Left ventricle myocardium inferior (tissue), 1 donor: ENCODE data around the gene MAPKBP1. TPM values are rescaled to one million over a fixed set of nuclear protein-coding genes. Genes with fewer than 3 reads are reported as not detected.

Experiments used
- DNase-seq: peaks from one replicate; pipeline ENCODE4 v3.0.0-alpha.2; 2020
- H3K27ac ChIP-seq: fragments of 200-600 bp; replicated peaks from 2 replicates; pipeline ENCODE4 v1.8.0; 2021
- H3K27me3 ChIP-seq: fragments of 200-600 bp; 2 replicates; pipeline ENCODE4 v1.8.0; 2021; ENCODE audit warnings: low read depth
- H3K36me3 ChIP-seq: fragments of 200-600 bp; 2 replicates; pipeline ENCODE4 v1.8.0; 2021
- H3K4me1 ChIP-seq: fragments of 200-600 bp; 2 replicates; pipeline ENCODE4 v1.8.0; 2021
- H3K4me3 ChIP-seq: fragments of 200-600 bp; 2 replicates; pipeline ENCODE4 v1.8.0; 2021; ENCODE audit warnings: mild to moderate bottlenecking, moderate library complexity
- H3K9me3 ChIP-seq: fragments of 200-600 bp; replicated peaks from 2 replicates; pipeline ENCODE4 v1.8.0; 2021
- intact Hi-C: fragments of 100-400 bp; cut with micrococcal nuclease; formaldehyde crosslinking; loops from one replicate; pipeline ENCODE4 v1.11.0; 2022
- microRNA-seq: library from miRNA; unstranded; fragments of <30 nt; microRNA quantifications from one replicate; pipeline ENCODE4 v1.2.0, GENCODE V29; 2020
- total RNA-seq: library from RNA; stranded (reverse); fragmentation: NEBNext Ultra II Directional; extraction: Animal tissue kit (Norgen Biotek cat#: 25700); gene quantifications from one replicate; pipeline ENCODE4 v1.2.1, GENCODE V29; 2021
- TF ChIP-seq, protein P1 (sequence below): fragments of 200-600 bp; IDR thresholded peaks from 2 replicates; pipeline ENCODE4 v1.8.0; 2021; ENCODE audit warnings: antibody characterized with exemption, mild to moderate bottlenecking, borderline replicate concordance
- donor health status: DM: no; HTN: yes; CAD: no; lungs with severe emphysema.

The MAPKBP1 gene
- total RNA-seq, 1 donor from 2014 or later, result 13.6 TPM

DNA sequence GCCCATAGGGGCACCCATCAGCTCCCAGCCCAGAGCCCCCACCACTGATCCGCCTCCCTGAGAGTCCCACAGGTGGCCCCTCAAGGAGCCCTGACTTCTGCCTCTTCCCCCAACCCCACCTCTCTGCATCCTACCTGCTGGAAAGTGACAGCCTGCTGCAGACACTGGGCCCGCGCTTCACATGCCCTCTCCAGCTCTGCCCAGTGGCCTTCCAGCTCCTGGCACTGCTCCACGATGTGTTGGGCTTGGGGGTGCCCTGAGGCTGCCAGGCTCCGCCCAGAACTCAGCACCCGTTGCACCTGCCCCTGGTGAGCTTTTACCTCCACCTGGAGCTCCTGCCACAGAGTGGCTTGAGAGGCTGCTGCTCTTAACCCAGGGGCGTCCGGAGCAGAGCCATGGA is 99.4 kb downstream of the MAPKBP1 start:
- Histone ChIP-seq H3K36me3 (no peaks in the 10 kb centered on the region), H3K9me3 (no peaks in the 10 kb centered on the region), H3K27me3 (no peaks in the 10 kb centered on the region), H3K4me3 (no peak overlapping the region), H3K4me1 (peaks cover 20% of the 10 kb centered on the region), H3K27ac (no peak overlapping the region)
- intact Hi-C loops, result no loop called here
- no peak for DNase-seq
- TF ChIP-seq, protein P1, sequence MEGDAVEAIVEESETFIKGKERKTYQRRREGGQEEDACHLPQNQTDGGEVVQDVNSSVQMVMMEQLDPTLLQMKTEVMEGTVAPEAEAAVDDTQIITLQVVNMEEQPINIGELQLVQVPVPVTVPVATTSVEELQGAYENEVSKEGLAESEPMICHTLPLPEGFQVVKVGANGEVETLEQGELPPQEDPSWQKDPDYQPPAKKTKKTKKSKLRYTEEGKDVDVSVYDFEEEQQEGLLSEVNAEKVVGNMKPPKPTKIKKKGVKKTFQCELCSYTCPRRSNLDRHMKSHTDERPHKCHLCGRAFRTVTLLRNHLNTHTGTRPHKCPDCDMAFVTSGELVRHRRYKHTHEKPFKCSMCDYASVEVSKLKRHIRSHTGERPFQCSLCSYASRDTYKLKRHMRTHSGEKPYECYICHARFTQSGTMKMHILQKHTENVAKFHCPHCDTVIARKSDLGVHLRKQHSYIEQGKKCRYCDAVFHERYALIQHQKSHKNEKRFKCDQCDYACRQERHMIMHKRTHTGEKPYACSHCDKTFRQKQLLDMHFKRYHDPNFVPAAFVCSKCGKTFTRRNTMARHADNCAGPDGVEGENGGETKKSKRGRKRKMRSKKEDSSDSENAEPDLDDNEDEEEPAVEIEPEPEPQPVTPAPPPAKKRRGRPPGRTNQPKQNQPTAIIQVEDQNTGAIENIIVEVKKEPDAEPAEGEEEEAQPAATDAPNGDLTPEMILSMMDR, result no peak

DNA sequence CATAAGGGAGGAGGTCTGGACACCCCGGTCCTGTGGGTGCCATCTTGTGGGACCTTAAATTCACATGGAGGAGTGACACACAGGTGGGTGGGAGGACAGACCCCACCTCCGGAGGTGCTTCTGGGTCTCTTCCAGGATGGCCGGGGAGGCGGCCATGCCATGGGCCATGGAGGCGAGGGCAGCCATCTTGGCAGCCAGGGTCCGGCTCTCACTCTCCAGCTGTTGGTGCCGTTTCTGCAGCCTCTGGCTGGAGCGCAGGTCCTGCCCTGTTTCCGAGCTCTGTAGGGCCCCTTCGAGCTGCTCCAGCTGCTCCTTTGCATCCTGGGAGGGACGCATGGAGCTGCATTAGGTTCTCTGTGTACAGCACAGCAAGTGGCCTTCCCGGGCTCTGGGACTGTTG is 100.5 kb downstream of the MAPKBP1 start:
- Histone ChIP-seq H3K4me1 (peaks cover 20% of the 10 kb centered on the region), H3K36me3 (no peaks in the 10 kb centered on the region), H3K4me3 (no peak overlapping the region), H3K9me3 (no peaks in the 10 kb centered on the region), H3K27ac (no peak overlapping the region), H3K27me3 (peaks cover under 1% of the 10 kb centered on the region)
- no peak for DNase-seq
- intact Hi-C loops, result no loop called here
- TF ChIP-seq, protein P1, result no peak

DNA sequence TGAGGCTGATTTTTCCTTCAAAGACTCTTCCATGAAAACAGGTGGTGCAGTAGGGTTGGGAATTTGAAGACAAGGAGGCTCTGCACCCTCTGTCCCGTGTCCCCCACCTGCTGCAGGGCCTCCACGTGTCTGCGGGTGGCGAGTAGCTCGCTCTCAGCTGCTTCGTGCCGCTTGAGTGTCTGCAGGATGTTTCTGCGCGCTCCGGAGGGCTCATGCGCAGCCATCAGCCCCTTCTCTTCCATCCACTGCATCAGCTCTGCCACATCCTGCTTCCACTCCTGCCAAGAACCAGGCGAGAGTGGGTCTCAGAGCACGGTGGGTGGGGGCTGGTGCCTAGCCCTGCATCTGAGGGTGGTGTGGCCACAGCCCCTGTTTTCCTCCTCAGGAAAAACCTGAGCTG is 101.7 kb downstream of the MAPKBP1 start:
- peaks cover 14% of the 10 kb centered on the region for H3K4me1 ChIP-seq
- DNase-seq, result no peak
- peaks cover 13% of the 10 kb centered on the region for H3K27me3 ChIP-seq
- TF ChIP-seq, protein P1, result no peak
- H3K36me3 ChIP-seq, result no peaks in the 10 kb centered on the region
- H3K4me3 ChIP-seq, result no peak overlapping the region
- no peak overlapping the region for H3K27ac ChIP-seq
- intact Hi-C loops, result no loop called here
- no peaks in the 10 kb centered on the region for H3K9me3 ChIP-seq

GRCh38 chr15:41876689-41877088 is 102.4 kb downstream of the MAPKBP1 start:
- intact Hi-C loops, result no loop called here
- H3K27me3 ChIP-seq, result peaks cover 19% of the 10 kb centered on the region
- H3K9me3 ChIP-seq, result no peaks in the 10 kb centered on the region
- H3K4me1 ChIP-seq, result peaks cover 15% of the 10 kb centered on the region
- no peak overlapping the region for H3K27ac ChIP-seq
- DNase-seq, result no peak
- no peaks in the 10 kb centered on the region for H3K36me3 ChIP-seq
- TF ChIP-seq, protein P1, result no peak
- H3K4me3 ChIP-seq, result no peak overlapping the region

Small RNA genes lying within 50 kb of the gene (microRNA-seq; reads per million reads assigned to microRNA genes)
- not detected for gene MIR4310

Other genes starting within 250 kb of the MAPKBP1 start
- gene RPAP1, start 230.2 kb upstream of the MAPKBP1 start, total RNA-seq, result 25.6 TPM
- gene TYRO3, start 215.3 kb upstream of the MAPKBP1 start, total RNA-seq, result 3.3 TPM
- 29.6 TPM for gene MGA, start 114.1 kb upstream of the MAPKBP1 start, total RNA-seq
- gene JMJD7, start 53.6 kb downstream of the MAPKBP1 start, total RNA-seq, result 12.1 TPM
- gene PLA2G4B, start 64.4 kb downstream of the MAPKBP1 start, total RNA-seq, result 3.8 TPM
- 2.7 TPM for gene SPTBN5, start 119.6 kb downstream of the MAPKBP1 start, total RNA-seq
- 46.4 TPM for gene EHD4, start 198.1 kb downstream of the MAPKBP1 start, total RNA-seq
- not detected for gene PLA2G4E, start 246.6 kb downstream of the MAPKBP1 start, total RNA-seq